Ishikawa (cell line): ENCODE results near the gene CERS3.

Experiments used
- CEBPB ChIP-seq: IDR thresholded peaks from 2 replicates; pipeline ENCODE4 v1.6.1; 2012
- EP300 ChIP-seq: IDR thresholded peaks from 2 replicates; pipeline ENCODE4 v1.6.1; 2012; ENCODE audit warnings: borderline replicate concordance
- FOXM1 ChIP-seq: IDR thresholded peaks from 2 replicates; pipeline ENCODE4 v1.6.1; 2012; ENCODE audit warnings: low read depth, borderline replicate concordance
- RAD21 ChIP-seq: IDR thresholded peaks from 2 replicates; pipeline ENCODE4 v1.6.1; 2012; ENCODE audit warnings: low read depth
- YY1 ChIP-seq: IDR thresholded peaks from 2 replicates; pipeline ENCODE4 v1.6.1; 2012; ENCODE audit warnings: low read depth

- TF ChIP-seq FOXM1: no peak
- no peak for TF ChIP-seq CEBPB
- TF ChIP-seq EP300: no peak
- no peak for TF ChIP-seq RAD21
- no peak for TF ChIP-seq YY1
These were observed 32.9 kb downstream of the CERS3 start for GRCh38 chr15:100495861-100496260.
